ENCODE data around the gene HES4. TPM values are rescaled to one million over a fixed set of nuclear protein-coding genes. Genes with fewer than 3 reads are reported as not detected.

HES4 gene
- total and polyA plus RNA-seq, 2 of the 13 experiments (the other 11 are each of a cell fraction or from before 2014, with no cell fraction given): 8.8 to 10.6 TPM

DNA sequence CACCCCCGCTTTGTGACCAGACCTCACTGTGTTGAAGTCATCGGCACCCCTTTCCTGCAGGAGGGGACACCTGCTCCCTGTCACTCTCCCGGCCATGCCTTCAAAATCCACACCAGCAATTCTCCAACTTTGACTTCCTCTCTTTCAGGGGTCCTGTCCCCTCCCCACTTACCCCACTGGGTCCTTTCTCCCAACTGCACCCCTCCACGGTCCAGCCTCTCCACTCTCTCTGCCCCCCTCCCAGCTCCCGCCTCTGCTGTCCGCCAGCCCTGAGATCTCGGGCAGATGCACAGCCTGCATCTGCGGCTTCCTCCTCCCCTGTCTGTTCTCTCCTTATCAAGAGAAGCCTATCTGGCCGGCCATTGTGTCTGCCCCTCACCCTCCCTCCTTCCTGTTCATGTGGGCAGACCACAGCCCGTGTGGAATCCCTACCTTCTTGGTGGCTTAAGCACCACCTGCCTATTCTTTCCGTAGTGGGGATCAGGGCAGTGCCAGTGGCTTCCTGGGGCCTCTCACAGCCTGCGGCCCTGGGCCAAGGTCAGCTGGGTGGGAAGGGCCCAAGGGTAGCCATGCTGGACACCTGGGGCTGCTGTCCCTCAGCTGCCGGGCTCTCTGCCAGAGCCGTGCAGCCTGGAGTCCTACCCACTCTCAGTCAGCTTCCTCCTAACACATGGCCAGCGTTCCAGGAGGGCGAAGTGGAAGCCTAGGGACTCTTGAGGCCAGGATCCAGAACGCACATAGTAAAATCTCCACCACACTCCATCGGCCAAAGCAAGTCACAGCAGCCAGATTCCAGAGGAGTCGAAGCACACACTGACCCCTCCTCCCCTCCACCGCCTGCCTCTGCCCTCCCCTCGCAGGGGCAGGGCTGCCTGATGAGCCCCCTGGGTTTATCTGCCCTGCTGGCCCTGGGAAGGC lies 5.1 kb upstream of the HES4 start (continued):
- TF ChIP-seq ZBTB33 (CRISPR knock-in tag; IDR thresholded peaks at IDR 0.05) (peak; percentile 44; the same call in 1 of the 2 replicates), ZFX (CRISPR knock-in tag; IDR thresholded peaks at IDR 0.05; ENCODE audit: low read depth) (peak; percentile 80), U2AF2 (IDR thresholded peaks at IDR 0.05; ENCODE audit: low read depth, low read length) (no peak), ZNF841 (CRISPR knock-in tag; IDR thresholded peaks at IDR 0.05; ENCODE audit: borderline replicate concordance) (no peak), ZBTB4 (CRISPR knock-in tag; IDR thresholded peaks at IDR 0.05; ENCODE audit: borderline replicate concordance) (peak; percentile 58), MBD4 (IDR thresholded peaks at IDR 0.05; ENCODE audit: borderline replicate concordance, low read length) (no peak), PHF8 (CRISPR knock-in tag; IDR thresholded peaks at IDR 0.05) (peak; percentile 54), FOXC1 (CRISPR knock-in tag; IDR thresholded peaks at IDR 0.05; ENCODE audit: borderline replicate concordance) (peak; percentile 71), SCMH1 (CRISPR knock-in tag; IDR thresholded peaks at IDR 0.05; ENCODE audit: borderline replicate concordance) (no peak), KDM2A (CRISPR knock-in tag; IDR thresholded peaks at IDR 0.05; ENCODE audit: borderline replicate concordance, low read depth) (peak; percentile 51; the same call in 1 of the 2 replicates), NR2C2 (CRISPR knock-in tag; IDR thresholded peaks at IDR 0.05; ENCODE audit: borderline replicate concordance) (0 out of 2 replicates have a peak, but pooled peaks have one; percentile 33), CCDC6 (CRISPR knock-in tag; IDR thresholded peaks at IDR 0.05) (no peak), CHD2 (IDR thresholded peaks at IDR 0.05; ENCODE audit: low read depth, low read length) (no peak), BRCA1 (CRISPR knock-in tag; IDR thresholded peaks at IDR 0.05) (no peak)
- TF ChIP-seq, protein P1, sequence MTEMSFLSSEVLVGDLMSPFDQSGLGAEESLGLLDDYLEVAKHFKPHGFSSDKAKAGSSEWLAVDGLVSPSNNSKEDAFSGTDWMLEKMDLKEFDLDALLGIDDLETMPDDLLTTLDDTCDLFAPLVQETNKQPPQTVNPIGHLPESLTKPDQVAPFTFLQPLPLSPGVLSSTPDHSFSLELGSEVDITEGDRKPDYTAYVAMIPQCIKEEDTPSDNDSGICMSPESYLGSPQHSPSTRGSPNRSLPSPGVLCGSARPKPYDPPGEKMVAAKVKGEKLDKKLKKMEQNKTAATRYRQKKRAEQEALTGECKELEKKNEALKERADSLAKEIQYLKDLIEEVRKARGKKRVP (CRISPR knock-in tag; IDR thresholded peaks at IDR 0.05): no peak
- TF ChIP-seq, protein P2, sequence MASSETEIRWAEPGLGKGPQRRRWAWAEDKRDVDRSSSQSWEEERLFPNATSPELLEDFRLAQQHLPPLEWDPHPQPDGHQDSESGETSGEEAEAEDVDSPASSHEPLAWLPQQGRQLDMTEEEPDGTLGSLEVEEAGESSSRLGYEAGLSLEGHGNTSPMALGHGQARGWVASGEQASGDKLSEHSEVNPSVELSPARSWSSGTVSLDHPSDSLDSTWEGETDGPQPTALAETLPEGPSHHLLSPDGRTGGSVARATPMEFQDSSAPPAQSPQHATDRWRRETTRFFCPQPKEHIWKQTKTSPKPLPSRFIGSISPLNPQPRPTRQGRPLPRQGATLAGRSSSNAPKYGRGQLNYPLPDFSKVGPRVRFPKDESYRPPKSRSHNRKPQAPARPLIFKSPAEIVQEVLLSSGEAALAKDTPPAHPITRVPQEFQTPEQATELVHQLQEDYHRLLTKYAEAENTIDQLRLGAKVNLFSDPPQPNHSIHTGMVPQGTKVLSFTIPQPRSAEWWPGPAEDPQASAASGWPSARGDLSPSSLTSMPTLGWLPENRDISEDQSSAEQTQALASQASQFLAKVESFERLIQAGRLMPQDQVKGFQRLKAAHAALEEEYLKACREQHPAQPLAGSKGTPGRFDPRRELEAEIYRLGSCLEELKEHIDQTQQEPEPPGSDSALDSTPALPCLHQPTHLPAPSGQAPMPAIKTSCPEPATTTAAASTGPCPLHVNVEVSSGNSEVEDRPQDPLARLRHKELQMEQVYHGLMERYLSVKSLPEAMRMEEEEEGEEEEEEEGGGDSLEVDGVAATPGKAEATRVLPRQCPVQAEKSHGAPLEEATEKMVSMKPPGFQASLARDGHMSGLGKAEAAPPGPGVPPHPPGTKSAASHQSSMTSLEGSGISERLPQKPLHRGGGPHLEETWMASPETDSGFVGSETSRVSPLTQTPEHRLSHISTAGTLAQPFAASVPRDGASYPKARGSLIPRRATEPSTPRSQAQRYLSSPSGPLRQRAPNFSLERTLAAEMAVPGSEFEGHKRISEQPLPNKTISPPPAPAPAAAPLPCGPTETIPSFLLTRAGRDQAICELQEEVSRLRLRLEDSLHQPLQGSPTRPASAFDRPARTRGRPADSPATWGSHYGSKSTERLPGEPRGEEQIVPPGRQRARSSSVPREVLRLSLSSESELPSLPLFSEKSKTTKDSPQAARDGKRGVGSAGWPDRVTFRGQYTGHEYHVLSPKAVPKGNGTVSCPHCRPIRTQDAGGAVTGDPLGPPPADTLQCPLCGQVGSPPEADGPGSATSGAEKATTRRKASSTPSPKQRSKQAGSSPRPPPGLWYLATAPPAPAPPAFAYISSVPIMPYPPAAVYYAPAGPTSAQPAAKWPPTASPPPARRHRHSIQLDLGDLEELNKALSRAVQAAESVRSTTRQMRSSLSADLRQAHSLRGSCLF (CRISPR knock-in tag; IDR thresholded peaks at IDR 0.05; ENCODE audit: borderline replicate concordance): no peak

All from HepG2 (cell line).